GM18519 (cell line): ENCODE measurements around the gene ACACB.

ENCODE experiments used
- ATAC-seq: cut with Tn5 transposase; IDR thresholded peaks from one replicate; pipeline ENCODE4 v1.9.1; 2021; ENCODE audit warnings: mild to moderate bottlenecking, moderate library complexity; ENCODE audit not compliant: unreplicated experiment, low FRiP score

ACACB gene

GRCh38 chr12:109115758-109116610 lies at the start of gene ACACB:
Gene ACACB, plus strand, starts transcription at chr12:109116587. Its CDS starts 22,819 bp downstream, at chr12:109139406.
- no peak for ATAC-seq

GRCh38 chr12:109069307-109070271 lies 46.8 kb upstream of the ACACB start:
- no peak for ATAC-seq

- ATAC-seq, result no peak
These were observed 41.5 kb upstream of the ACACB start for GRCh38 chr12:109074866-109075265.

- no peak for ATAC-seq
These were observed 33.6 kb upstream of the ACACB start for GRCh38 chr12:109082751-109083150.

- ATAC-seq, result no peak
These were observed 32.0 kb upstream of the ACACB start for GRCh38 chr12:109084425-109084824.

GRCh38 chr12:109085590-109085989 lies 30.8 kb upstream of the ACACB start:
- no peak for ATAC-seq

DNA sequence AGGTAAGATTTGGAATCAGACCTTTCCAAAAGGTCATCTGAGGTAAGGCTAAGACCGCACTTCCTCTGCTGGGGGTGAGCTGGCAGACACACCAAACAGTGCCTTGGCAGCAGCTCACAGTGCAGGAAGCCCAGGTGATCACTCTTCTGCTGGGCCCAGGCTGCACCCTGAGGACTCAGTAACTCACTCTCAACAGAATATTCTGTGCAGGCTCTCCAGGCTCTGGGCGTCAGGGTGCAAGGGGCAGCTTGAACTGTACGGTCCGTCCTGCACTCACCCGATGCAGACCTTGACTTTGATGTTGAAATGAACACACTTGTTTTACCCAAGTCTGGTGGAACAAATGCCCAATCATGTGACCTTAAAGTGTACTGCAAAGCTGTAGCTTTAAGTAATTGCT lies 29.1 kb upstream of the ACACB start:
- ATAC-seq, result no peak

DNA sequence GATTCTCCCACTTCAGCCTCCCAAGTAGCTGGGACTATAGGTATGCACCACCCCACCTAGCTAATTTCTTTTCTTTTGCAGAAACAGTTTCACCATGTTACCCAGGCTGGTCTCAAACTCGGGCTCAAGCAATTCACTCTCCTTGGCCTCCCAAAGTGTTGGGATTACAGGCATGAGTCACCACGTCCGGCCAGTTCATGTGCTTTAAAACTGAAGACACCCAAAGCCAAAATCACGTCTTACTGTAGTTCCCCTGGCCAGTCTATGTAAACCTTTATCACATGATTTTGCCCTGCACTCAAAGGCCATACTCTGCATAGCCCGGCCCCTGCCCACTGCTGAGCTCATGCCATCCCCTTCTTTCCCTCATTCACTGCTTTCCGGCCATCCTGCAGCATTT lies 27.6 kb upstream of the ACACB start:
- ATAC-seq, result no peak

DNA sequence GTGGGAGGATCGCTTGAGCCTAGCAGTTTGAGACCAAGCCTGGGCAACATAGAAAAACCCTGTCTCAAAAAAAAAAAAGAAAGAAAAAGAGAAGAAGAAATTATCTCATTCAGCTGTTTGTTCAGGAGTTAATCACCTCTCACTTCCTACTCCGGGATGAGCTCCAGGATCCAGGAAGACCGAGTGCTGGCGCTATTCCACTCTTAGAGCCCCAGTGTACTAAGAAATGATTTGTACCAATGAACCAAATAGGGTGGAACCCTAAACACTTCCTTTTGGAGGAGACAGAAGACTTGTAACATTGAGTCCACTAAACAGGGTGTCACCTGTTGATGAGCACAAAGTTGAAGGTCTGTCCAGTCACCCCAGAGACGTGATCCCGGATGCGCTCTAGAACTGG lies 26.7 kb upstream of the ACACB start:
- no peak for ATAC-seq

GRCh38 chr12:109092497-109093021 lies 23.8 kb upstream of the ACACB start:
- no peak for ATAC-seq

GRCh38 chr12:109093022-109093918 lies 23.1 kb upstream of the ACACB start, which contains the start of gene ALKBH2:
Gene ALKBH2, minus strand, starts transcription at chr12:109093472. Its CDS starts 686 bp downstream, at chr12:109092786.
- ATAC-seq, result no peak

DNA sequence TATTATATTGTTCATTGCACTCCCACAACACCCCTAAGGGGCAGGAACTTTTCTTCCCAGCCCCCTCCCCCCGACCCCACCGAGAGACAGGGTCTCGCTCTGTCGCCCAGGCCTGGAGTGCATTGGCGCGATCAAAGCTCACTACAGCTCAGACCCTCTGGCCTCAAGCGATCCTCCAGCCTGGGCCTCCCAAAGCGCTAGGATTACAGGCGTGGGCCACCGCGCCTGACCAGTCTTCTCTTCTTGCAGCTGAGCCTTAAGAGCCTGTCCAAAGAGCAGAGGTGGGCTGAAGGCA lies 19.3 kb upstream of the ACACB start:
- ATAC-seq, result no peak

DNA sequence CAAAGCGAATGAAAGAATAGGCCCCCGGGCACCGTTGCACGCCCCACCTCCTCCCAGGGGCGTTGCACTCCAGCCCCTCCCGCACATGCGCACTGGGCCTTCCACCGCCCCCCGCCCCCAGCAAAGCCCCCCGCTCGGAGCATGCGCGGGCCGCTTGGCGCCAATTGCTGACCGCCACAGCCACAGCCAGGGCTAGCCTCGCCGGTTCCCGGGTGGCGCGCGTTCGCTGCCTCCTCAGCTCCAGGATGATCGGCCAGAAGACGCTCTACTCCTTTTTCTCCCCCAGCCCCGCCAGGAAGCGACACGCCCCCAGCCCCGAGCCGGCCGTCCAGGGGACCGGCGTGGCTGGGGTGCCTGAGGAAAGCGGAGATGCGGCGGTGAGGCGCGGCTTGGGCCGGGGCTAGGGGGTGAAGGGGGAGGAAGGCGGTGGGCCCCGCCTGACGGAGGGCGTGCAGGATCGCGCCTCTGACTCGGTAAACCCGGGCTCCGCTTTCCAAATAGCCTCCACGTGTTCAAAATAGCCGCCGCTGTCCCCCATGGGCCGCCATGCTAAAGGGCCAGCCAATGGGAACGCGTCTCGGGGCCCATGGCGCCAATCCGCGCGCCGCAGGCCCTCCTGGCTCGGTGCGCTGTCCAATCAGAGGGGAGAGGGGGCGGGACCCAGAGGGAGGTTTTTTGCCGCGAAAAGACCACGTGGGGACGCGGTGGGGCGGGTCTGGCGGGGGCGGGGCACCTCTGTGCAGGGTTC lies 18.8 kb upstream of the ACACB start, which contains the start of gene UNG:
Gene UNG (plus strand): TSS at position 163 of the 748 bp plus-strand sequence. CDS start 83 bp downstream, at position 246.
- peak; percentile 73 for ATAC-seq

DNA sequence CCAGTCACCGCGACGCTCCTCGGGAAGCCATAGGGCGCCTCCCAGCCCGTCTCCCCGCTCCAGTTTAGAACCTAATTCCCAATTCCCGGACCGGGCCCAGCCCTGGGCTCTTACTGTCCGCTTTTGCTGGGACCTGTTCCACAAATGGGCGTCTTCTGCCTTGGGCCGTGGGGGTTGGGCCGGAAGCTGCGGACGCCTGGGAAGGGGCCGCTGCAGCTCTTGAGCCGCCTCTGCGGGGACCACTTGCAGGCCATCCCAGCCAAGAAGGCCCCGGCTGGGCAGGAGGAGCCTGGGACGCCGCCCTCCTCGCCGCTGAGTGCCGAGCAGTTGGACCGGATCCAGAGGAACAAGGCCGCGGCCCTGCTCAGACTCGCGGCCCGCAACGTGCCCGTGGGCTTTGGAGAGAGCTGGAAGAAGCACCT lies 18.2 kb upstream of the ACACB start:
- ATAC-seq, result peak; percentile 11

DNA sequence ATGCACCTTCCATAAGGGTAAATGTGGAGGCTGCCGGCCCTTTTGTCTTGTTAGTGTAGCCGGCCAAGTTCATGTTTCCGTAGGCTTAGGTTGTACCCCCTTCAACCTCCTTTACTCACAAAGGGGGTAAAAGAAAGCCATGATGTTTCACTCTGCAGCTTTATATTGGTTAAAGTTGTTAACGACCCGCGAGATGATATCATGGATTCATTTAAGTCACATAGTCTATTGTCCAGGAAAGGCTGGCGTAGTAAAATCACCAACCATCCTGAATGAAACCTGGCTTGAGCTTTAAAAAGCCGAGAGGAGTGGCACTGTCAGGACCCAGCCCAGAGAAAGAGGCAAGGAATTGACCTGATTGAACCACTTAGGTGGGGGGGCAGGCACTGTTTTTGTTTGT lies 17.7 kb upstream of the ACACB start:
- no peak for ATAC-seq

DNA sequence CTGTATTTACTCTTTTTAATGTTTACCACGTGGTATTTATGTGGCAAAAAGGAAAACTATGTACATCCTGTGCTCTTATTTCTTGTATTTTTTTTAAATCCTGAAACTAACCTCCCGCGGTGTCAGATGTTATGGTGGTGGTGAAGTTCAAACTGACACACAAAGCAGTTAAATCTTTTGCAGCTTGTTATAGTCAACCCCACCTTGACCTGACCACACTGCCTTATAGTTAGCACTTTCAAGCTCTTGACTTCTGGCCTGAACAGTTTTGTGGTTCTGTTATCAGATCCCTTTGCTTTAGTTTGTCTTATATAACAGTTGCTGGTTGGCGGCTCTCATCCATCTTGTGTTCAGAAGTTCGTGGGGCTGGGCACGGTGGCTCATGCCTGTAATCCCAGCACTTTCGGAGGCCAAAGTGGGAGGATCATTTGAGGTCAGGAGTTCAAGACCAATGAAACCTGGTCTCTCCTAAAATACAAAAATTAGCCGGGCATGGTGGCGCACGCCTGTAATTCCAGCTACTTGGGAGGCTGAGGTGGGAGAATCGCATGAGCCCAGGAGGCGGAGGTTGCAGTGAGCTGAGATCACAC lies 16.9 kb upstream of the ACACB start:
- no peak for ATAC-seq

DNA sequence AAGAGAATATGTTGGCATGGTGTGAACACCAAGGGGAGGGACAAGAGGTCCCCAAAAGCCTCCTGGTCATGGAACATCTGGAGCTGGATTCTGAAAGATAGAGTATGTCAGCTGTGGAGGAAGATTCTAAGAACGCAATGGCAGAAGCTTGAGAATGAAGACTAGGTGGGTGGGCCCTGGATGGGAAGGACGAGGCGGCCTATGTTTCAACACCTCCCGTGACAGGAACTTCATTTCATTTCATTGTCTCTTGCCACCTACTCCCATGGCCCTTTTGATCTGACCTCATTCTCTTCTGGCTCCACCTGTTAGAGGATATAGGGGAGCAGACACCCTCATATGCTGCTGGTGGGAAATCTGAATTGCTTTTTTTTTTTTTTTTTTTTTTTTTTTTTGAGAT lies 15.6 kb upstream of the ACACB start:
- ATAC-seq, result no peak

DNA sequence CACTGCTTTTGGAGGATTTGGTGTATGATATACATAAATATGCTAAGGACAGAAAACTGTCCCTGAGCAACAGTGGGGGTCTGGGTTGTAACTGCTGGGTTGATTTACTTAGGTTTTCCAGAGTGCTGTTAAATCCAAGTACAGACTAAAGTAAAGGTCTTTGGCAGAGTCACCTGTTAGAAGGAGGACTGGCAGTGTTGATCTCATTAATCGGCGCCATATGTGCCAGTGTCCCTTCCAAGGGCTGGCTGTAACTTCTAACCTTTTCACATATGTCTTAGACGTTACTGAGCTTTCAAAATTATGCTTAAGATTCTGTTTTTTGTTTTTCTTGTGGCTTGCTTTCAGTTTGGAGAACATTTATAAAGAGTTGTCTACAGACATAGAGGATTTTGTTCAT lies 13.9 kb upstream of the ACACB start:
- ATAC-seq, result no peak

DNA sequence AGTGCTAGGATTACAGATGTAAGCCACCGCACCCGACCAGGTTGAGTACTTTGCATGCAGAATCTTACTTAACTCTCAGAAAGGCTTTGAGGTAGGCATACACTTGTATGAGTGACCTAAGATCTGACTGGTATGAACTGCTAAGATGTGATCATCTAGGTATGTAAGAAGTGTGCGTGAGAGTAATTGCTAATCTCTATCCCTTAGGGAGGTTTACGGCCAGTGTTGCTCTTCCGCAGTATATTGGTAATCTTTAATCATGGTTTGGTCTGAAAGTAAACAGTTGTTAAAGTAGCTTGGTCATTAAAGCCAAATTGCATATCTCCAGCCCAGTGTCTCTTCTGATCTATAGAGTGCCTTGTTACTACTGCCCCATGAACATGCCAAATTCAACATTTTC lies 11.2 kb upstream of the ACACB start:
- ATAC-seq, result no peak
